Measurements from ENCODE around the gene ADCY7. TPM values are rescaled to one million over a fixed set of nuclear protein-coding genes. Genes with fewer than 3 reads are reported as not detected.

ADCY7 gene
- total and polyA plus RNA-seq, 9 of the 15 experiments (the other 6 are each of a cell fraction or from before 2014, with no cell fraction given) = 2.3 to 108 (median 28.6) TPM

DNA sequence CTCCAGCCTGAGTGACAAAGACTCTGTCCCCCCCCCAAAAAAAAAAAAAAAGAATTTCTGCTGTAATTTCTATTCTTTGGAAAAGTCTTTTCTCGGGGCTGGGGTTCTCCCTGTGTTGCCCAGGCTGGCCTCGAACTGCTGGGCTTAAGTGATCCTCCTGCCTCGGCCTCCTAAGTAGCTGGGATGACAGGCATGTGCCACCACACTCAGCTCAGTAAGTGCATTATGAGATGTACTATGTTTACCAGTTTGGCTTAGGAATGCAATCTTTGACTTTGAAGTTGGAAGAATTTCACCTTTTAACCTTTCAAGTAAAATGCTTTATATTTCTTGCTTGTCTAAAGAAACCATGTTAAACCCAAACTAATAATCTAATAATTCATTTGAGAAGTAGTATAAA, 28.0 kb upstream of the ADCY7 start:
- intact Hi-C loops (cut with micrococcal nuclease) = no loop called here
- H3K9me3 ChIP-seq (replicated peaks; ENCODE audit: control insufficient read depth, insufficient read depth, low read depth, low read length) = no peaks in the 10 kb centered on the region
- H2AFZ ChIP-seq (ENCODE audit: low read depth, low read length) = no peak overlapping the region
- H3K79me2 ChIP-seq (ENCODE audit: control insufficient read depth, insufficient read depth, low read length) = no peaks in the 10 kb centered on the region
- H4K20me1 ChIP-seq (replicated peaks; ENCODE audit: control insufficient read depth, insufficient read depth, low read length) = no peaks in the 10 kb centered on the region
- FAIRE-seq (peak; percentile 35), DNase-seq (ENCODE audit: extremely low read depth in 1 of 4, low spot score in 3 of 4) (no peak), ATAC-seq (no peak)
- no peak overlapping the region for H3K9ac ChIP-seq (ENCODE audit: insufficient read depth in 1 of 2, low read depth in 2 of 2, low read length in 2 of 2)
- 45% methylated on average over 3 of the region's 3 CpGs for WGBS (ENCODE audit: insufficient coverage, low coverage, missing lambda C conversion rate)
- H3K4me3 ChIP-seq = no peak overlapping the region
- no peak for TF ChIP-seq ZFP36 (IDR thresholded peaks at IDR 0.05; ENCODE audit: low read depth, low read length, partially characterized antibody)
- no peak for TF ChIP-seq ZNF347 (CRISPR knock-in tag; IDR thresholded peaks at IDR 0.05; ENCODE audit: low read depth)
- no peak for TF ChIP-seq POLR2H (tag; IDR thresholded peaks at IDR 0.05; ENCODE audit: low read depth)
- ChIA-PET CTCF (ENCODE audit: low intra/inter-chr PET ratio) (no interaction called here), POLR2A (no interaction called here)
- no peaks in the 10 kb centered on the region for H3K27me3 ChIP-seq (ENCODE audit: control insufficient read depth in 2 of 2, insufficient read depth in 2 of 2, low read length in 2 of 2)
- H3K4me2 ChIP-seq (ENCODE audit: insufficient read depth, low read length) = no peak overlapping the region
- H3K9me1 ChIP-seq (ENCODE audit: control insufficient read depth, insufficient read depth, low read length) = no peaks in the 10 kb centered on the region
- BruUV-seq (replicated peaks) = no TSS peak
- in situ Hi-C loops (cut with MboI) = no loop called here
- H3K4me1 ChIP-seq (replicated peaks in 1 of 2; ENCODE audit: control insufficient read depth in 2 of 2, insufficient read depth in 2 of 2, low read length in 2 of 2) = no peaks in the 10 kb centered on the region
- no peaks in the 10 kb centered on the region for H3K36me3 ChIP-seq (ENCODE audit: control insufficient read depth, insufficient read depth, low read length)
- H3K27ac ChIP-seq (ENCODE audit: extremely low read depth, low read depth, low read length) = no peak overlapping the region

DNA sequence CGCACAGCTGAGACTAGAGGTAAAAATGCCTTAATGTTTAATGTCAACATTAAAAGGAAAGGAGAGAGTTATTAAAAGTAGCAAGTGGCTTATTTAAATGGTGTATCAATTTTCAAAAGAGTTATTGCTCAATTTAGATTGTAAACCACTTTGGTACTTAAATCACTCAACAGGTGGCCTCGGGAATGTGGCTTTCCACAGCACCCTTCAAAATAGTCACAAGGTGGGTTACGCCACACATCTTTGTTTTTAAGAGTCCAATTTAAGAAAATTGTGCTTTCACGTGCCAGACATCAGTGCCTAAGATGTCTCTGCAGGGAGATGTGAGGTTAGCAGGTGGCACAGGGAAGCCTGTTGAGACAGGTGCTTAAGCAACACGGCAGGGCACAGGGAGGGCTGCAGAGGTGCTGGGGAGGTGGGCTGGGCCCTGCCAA, 27.5 kb upstream of the ADCY7 start:
- Histone ChIP-seq H4K20me1 (replicated peaks; ENCODE audit: control insufficient read depth, insufficient read depth, low read length) (no peaks in the 10 kb centered on the region), H3K4me3 (no peak overlapping the region), H3K79me2 (ENCODE audit: control insufficient read depth, insufficient read depth, low read length) (no peaks in the 10 kb centered on the region), H3K9me3 (replicated peaks; ENCODE audit: control insufficient read depth, insufficient read depth, low read depth, low read length) (no peaks in the 10 kb centered on the region), H3K27me3 (ENCODE audit: control insufficient read depth in 2 of 2, insufficient read depth in 2 of 2, low read length in 2 of 2) (no peaks in the 10 kb centered on the region), H3K4me2 (ENCODE audit: insufficient read depth, low read length) (no peak overlapping the region), H3K27ac (ENCODE audit: extremely low read depth, low read depth, low read length) (no peak overlapping the region), H3K36me3 (ENCODE audit: control insufficient read depth, insufficient read depth, low read length) (no peaks in the 10 kb centered on the region), H3K9me1 (ENCODE audit: control insufficient read depth, insufficient read depth, low read length) (no peaks in the 10 kb centered on the region), H2AFZ (ENCODE audit: low read depth, low read length) (no peak overlapping the region), H3K4me1 (replicated peaks in 1 of 2; ENCODE audit: control insufficient read depth in 2 of 2, insufficient read depth in 2 of 2, low read length in 2 of 2) (no peaks in the 10 kb centered on the region), H3K9ac (ENCODE audit: insufficient read depth in 1 of 2, low read depth in 2 of 2, low read length in 2 of 2) (no peak overlapping the region)
- intact Hi-C loops (cut with micrococcal nuclease) (no loop called here), in situ Hi-C loops (cut with MboI) (no loop called here)
- CTCF ChIA-PET (ENCODE audit: low intra/inter-chr PET ratio) = no interaction called here
- no peak for FAIRE-seq
- WGBS (ENCODE audit: insufficient coverage, low coverage, missing lambda C conversion rate) = 50% methylated on average over 5 of the region's 5 CpGs
- POLR2A ChIA-PET = no interaction called here
- DNase-seq (ENCODE audit: extremely low read depth in 1 of 4, low spot score in 3 of 4) = no peak
- no peak for ATAC-seq
- no TSS peak for BruUV-seq (replicated peaks)
- TF ChIP-seq, protein P1, sequence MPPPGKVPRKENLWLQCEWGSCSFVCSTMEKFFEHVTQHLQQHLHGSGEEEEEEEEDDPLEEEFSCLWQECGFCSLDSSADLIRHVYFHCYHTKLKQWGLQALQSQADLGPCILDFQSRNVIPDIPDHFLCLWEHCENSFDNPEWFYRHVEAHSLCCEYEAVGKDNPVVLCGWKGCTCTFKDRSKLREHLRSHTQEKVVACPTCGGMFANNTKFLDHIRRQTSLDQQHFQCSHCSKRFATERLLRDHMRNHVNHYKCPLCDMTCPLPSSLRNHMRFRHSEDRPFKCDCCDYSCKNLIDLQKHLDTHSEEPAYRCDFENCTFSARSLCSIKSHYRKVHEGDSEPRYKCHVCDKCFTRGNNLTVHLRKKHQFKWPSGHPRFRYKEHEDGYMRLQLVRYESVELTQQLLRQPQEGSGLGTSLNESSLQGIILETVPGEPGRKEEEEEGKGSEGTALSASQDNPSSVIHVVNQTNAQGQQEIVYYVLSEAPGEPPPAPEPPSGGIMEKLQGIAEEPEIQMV (tag; conservative IDR thresholded peaks at IDR 0.05; ENCODE audit: low read depth) = no peak
- TF ChIP-seq CREBBP (IDR thresholded peaks at IDR 0.05; ENCODE audit: low read depth, low read length) (no peak), JUN (IDR thresholded peaks at IDR 0.05; ENCODE audit: borderline replicate concordance, low read depth, low read length) (no peak), JUN (CRISPR knock-in tag; IDR thresholded peaks at IDR 0.05; ENCODE audit: borderline replicate concordance) (no peak), ZFP1 (CRISPR knock-in tag; IDR thresholded peaks at IDR 0.05) (no peak), GTF2E2 (tag; IDR thresholded peaks at IDR 0.05) (no peak), ZNF175 (CRISPR knock-in tag; IDR thresholded peaks at IDR 0.05; ENCODE audit: low read depth) (no peak), MYNN (IDR thresholded peaks at IDR 0.05) (no peak), MYNN (CRISPR knock-in tag; IDR thresholded peaks at IDR 0.05) (no peak), GABPA (tag; conservative IDR thresholded peaks at IDR 0.05; ENCODE audit: low read depth) (no peak), HNRNPH1 (optimal IDR thresholded peaks at IDR 0.05; ENCODE audit: low read depth, low read length) (no peak), NCOA6 (IDR thresholded peaks at IDR 0.05) (no peak)
- TF ChIP-seq, protein P2, sequence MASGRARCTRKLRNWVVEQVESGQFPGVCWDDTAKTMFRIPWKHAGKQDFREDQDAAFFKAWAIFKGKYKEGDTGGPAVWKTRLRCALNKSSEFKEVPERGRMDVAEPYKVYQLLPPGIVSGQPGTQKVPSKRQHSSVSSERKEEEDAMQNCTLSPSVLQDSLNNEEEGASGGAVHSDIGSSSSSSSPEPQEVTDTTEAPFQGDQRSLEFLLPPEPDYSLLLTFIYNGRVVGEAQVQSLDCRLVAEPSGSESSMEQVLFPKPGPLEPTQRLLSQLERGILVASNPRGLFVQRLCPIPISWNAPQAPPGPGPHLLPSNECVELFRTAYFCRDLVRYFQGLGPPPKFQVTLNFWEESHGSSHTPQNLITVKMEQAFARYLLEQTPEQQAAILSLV (tag; IDR thresholded peaks at IDR 0.05) = no peak
